OCI-M2 (cell line): ENCODE data around the gene PRTN3.
"Not testable (repeated sequence)": the region's sequence is repeated elsewhere in the genome, so short reads cannot be mapped to it uniquely, and the experiment has no call there.

Experiments
- DNase-seq: peaks from one replicate; lab custom pipeline; 2025; ENCODE audit not compliant: unreplicated experiment; lab: John Stamatoyannopoulos, UW

The PRTN3 gene

GRCh38 chr19:815079-815774 lies 25.6 kb upstream of the PRTN3 start:
- no peak for DNase-seq

GRCh38 chr19:815775-816499 lies 24.9 kb upstream of the PRTN3 start:
- DNase-seq, result no peak

GRCh38 chr19:816500-816857 lies 24.3 kb upstream of the PRTN3 start:
- no peak for DNase-seq

GRCh38 chr19:820212-820611 lies 20.6 kb upstream of the PRTN3 start:
- DNase-seq, result not testable (repeated sequence)

GRCh38 chr19:821231-821824 lies 19.5 kb upstream of the PRTN3 start:
- no peak for DNase-seq

- no peak for DNase-seq
Observed at GRCh38 chr19:821825-822503, 18.8 kb upstream of the PRTN3 start, which contains the start of gene PLPPR3. Gene PLPPR3, minus strand, starts transcription at chr19:821955. Its CDS starts 396 bp downstream, at chr19:821559.

GRCh38 chr19:823565-824121 lies 17.2 kb upstream of the PRTN3 start:
- DNase-seq, result no peak

GRCh38 chr19:824885-825284 lies 15.9 kb upstream of the PRTN3 start:
- DNase-seq, result no peak

GRCh38 chr19:825897-826644 lies 14.7 kb upstream of the PRTN3 start:
- DNase-seq, result no peak

GRCh38 chr19:827314-827709 lies 13.5 kb upstream of the PRTN3 start:
- no peak for DNase-seq

GRCh38 chr19:827710-828321 lies 13.0 kb upstream of the PRTN3 start, which contains the start of gene AZU1:
Gene AZU1, plus strand, starts transcription at chr19:827837. Its CDS starts 10 bp downstream, at chr19:827847.
- DNase-seq, result no peak

- no peak for DNase-seq
Observed at GRCh38 chr19:829129-829758, 11.6 kb upstream of the PRTN3 start.

- no peak for DNase-seq
Observed at GRCh38 chr19:831407-832369, 9.1 kb upstream of the PRTN3 start.

GRCh38 chr19:834216-834615 lies 6.6 kb upstream of the PRTN3 start:
- DNase-seq, result no peak

- no peak for DNase-seq
Observed at GRCh38 chr19:835210-835810, 5.5 kb upstream of the PRTN3 start.

- DNase-seq, result not testable (repeated sequence)
Observed at GRCh38 chr19:842802-843179, 2.0 kb downstream of the PRTN3 start.

- DNase-seq, result no peak
Observed at GRCh38 chr19:843180-843835, 2.5 kb downstream of the PRTN3 start.
